Skeletal muscle satellite cell (primary cell): ENCODE results near the gene ADGRL3.
"Not testable (repeated sequence)": the region's sequence is repeated elsewhere in the genome, so short reads cannot be mapped to it uniquely, and the experiment has no call there.

ENCODE experiments used
- H3K27me3 ChIP-seq: 2 replicates; pipeline ENCODE4 v1.7.0; 2013; ENCODE audit warnings: low read length; ENCODE audit not compliant: control insufficient read depth, insufficient read depth
- H3K36me3 ChIP-seq: 2 replicates; pipeline ENCODE4 v1.7.0; 2013; ENCODE audit warnings: mild to moderate bottlenecking, control low read depth, low read length; ENCODE audit not compliant: insufficient read depth
- H3K4me1 ChIP-seq: 2 replicates; pipeline ENCODE4 v1.7.0; 2013; ENCODE audit warnings: low read length; ENCODE audit not compliant: control insufficient read depth, insufficient read depth
- H3K4me2 ChIP-seq: 2 replicates; pipeline ENCODE4 v1.7.0; 2013; ENCODE audit warnings: mild to moderate bottlenecking, low read length
- H3K4me3 ChIP-seq: 2 replicates; pipeline ENCODE4 v1.7.0; 2013; ENCODE audit warnings: low read length
- H3K9ac ChIP-seq: 2 replicates; pipeline ENCODE4 v1.7.0; 2013; ENCODE audit warnings: mild to moderate bottlenecking, low read depth, low read length, moderate library complexity
- H3K9me3 ChIP-seq: replicated peaks from 2 replicates; pipeline ENCODE4 v1.7.0; 2013; ENCODE audit warnings: mild to moderate bottlenecking, control low read depth, low read length

Gene ADGRL3

GRCh38 chr4:61207156-61207555 is 7.0 kb downstream of the ADGRL3 start:
- not testable (repeated sequence) for H3K4me2 ChIP-seq

GRCh38 chr4:61210186-61210939 is 10.2 kb downstream of the ADGRL3 start:
- H3K9me3 ChIP-seq = no peaks in the 10 kb centered on the region
- H3K27me3 ChIP-seq = no peaks in the 10 kb centered on the region

More at GRCh38 chr4:61207156-61207555, 7.0 kb downstream of the ADGRL3 start:
- H3K27me3 ChIP-seq = peaks cover 18% of the 10 kb centered on the region
- H3K4me1 ChIP-seq, H3K9ac ChIP-seq, H3K4me3 ChIP-seq, H3K36me3 ChIP-seq, H3K9me3 ChIP-seq: not testable (repeated sequence)

GRCh38 chr4:61211781-61212180 is 11.7 kb downstream of the ADGRL3 start:
- Histone ChIP-seq H3K4me1 (no peaks in the 10 kb centered on the region), H3K9ac (no peak overlapping the region), H3K9me3 (no peaks in the 10 kb centered on the region), H3K4me2 (no peak overlapping the region), H3K4me3 (no peak overlapping the region), H3K27me3 (no peaks in the 10 kb centered on the region), H3K36me3 (no peaks in the 10 kb centered on the region)

More at GRCh38 chr4:61210186-61210939, 10.2 kb downstream of the ADGRL3 start:
- H3K4me1 ChIP-seq = no peaks in the 10 kb centered on the region
- no peaks in the 10 kb centered on the region for H3K36me3 ChIP-seq
- no peak overlapping the region for H3K9ac ChIP-seq
- H3K4me3 ChIP-seq = no peak overlapping the region
- no peak overlapping the region for H3K4me2 ChIP-seq

GRCh38 chr4:61212788-61213187 is 12.7 kb downstream of the ADGRL3 start:
- no peaks in the 10 kb centered on the region for H3K36me3 ChIP-seq
- H3K4me3 ChIP-seq = no peak overlapping the region
- H3K27me3 ChIP-seq = no peaks in the 10 kb centered on the region
- no peaks in the 10 kb centered on the region for H3K4me1 ChIP-seq
- H3K9me3 ChIP-seq = no peaks in the 10 kb centered on the region
- no peak overlapping the region for H3K4me2 ChIP-seq
- no peak overlapping the region for H3K9ac ChIP-seq

- H3K27me3 ChIP-seq = no peaks in the 10 kb centered on the region
- no peak overlapping the region for H3K4me2 ChIP-seq
- no peak overlapping the region for H3K4me3 ChIP-seq
- H3K36me3 ChIP-seq = no peaks in the 10 kb centered on the region
- no peaks in the 10 kb centered on the region for H3K4me1 ChIP-seq
- no peaks in the 10 kb centered on the region for H3K9me3 ChIP-seq
- no peak overlapping the region for H3K9ac ChIP-seq
These were observed 14.6 kb downstream of the ADGRL3 start for GRCh38 chr4:61214680-61215079.

- Histone ChIP-seq H3K4me3 (no peak overlapping the region), H3K36me3 (no peaks in the 10 kb centered on the region), H3K4me2 (no peak overlapping the region), H3K4me1 (no peaks in the 10 kb centered on the region), H3K9me3 (no peaks in the 10 kb centered on the region), H3K27me3 (no peaks in the 10 kb centered on the region), H3K9ac (no peak overlapping the region)
These were observed 17.1 kb downstream of the ADGRL3 start for GRCh38 chr4:61217222-61217621.

GRCh38 chr4:61220556-61220955 is 20.4 kb downstream of the ADGRL3 start:
- Histone ChIP-seq H3K9ac (no peak overlapping the region), H3K9me3 (no peaks in the 10 kb centered on the region), H3K36me3 (no peaks in the 10 kb centered on the region), H3K4me3 (no peak overlapping the region), H3K4me2 (no peak overlapping the region), H3K4me1 (no peaks in the 10 kb centered on the region), H3K27me3 (no peaks in the 10 kb centered on the region)

- no peaks in the 10 kb centered on the region for H3K27me3 ChIP-seq
- H3K9ac ChIP-seq = no peak overlapping the region
- no peak overlapping the region for H3K4me2 ChIP-seq
- no peaks in the 10 kb centered on the region for H3K4me1 ChIP-seq
- H3K9me3 ChIP-seq = no peaks in the 10 kb centered on the region
- H3K36me3 ChIP-seq = no peaks in the 10 kb centered on the region
- H3K4me3 ChIP-seq = no peak overlapping the region
These were observed 23.3 kb downstream of the ADGRL3 start for GRCh38 chr4:61223385-61223784.

- no peaks in the 10 kb centered on the region for H3K9me3 ChIP-seq
- no peaks in the 10 kb centered on the region for H3K36me3 ChIP-seq
- H3K4me2 ChIP-seq = no peak overlapping the region
- no peak overlapping the region for H3K9ac ChIP-seq
- no peaks in the 10 kb centered on the region for H3K27me3 ChIP-seq
- no peak overlapping the region for H3K4me3 ChIP-seq
- H3K4me1 ChIP-seq = no peaks in the 10 kb centered on the region
These were observed 24.4 kb downstream of the ADGRL3 start for GRCh38 chr4:61224573-61224972.

- H3K9me3 ChIP-seq = no peaks in the 10 kb centered on the region
- H3K9ac ChIP-seq = no peak overlapping the region
- H3K4me1 ChIP-seq = no peaks in the 10 kb centered on the region
- no peaks in the 10 kb centered on the region for H3K36me3 ChIP-seq
- no peak overlapping the region for H3K4me2 ChIP-seq
- no peaks in the 10 kb centered on the region for H3K27me3 ChIP-seq
- no peak overlapping the region for H3K4me3 ChIP-seq
These were observed 25.5 kb downstream of the ADGRL3 start for GRCh38 chr4:61225656-61226055.

GRCh38 chr4:61231421-61231820 is 31.3 kb downstream of the ADGRL3 start:
- Histone ChIP-seq H3K27me3 (no peaks in the 10 kb centered on the region), H3K4me3 (no peak overlapping the region), H3K4me1 (no peaks in the 10 kb centered on the region), H3K9me3 (no peaks in the 10 kb centered on the region), H3K4me2 (no peak overlapping the region), H3K9ac (no peak overlapping the region), H3K36me3 (no peaks in the 10 kb centered on the region)

GRCh38 chr4:61239250-61239649 is 39.1 kb downstream of the ADGRL3 start:
- Histone ChIP-seq H3K4me3 (no peak overlapping the region), H3K4me1 (no peaks in the 10 kb centered on the region), H3K4me2 (no peak overlapping the region), H3K27me3 (no peaks in the 10 kb centered on the region), H3K9ac (no peak overlapping the region), H3K36me3 (no peaks in the 10 kb centered on the region), H3K9me3 (no peaks in the 10 kb centered on the region)
